H1 (cell line): ENCODE results near the gene ASTN2. TPM values are rescaled to one million over a fixed set of nuclear protein-coding genes. Genes with fewer than 3 reads are reported as not detected.

Experiments used
- CTCF ChIA-PET: fragments of 300-600 bp; sonication (Branson Sonifier 250); formaldehyde crosslinking; loops from one replicate; lab custom pipeline; 2021; ENCODE audit not compliant: partially characterized antibody; lab: Charles Lee
- POLR2A ChIA-PET: fragments of 300-600 bp; sonication (Branson Sonifier 250); formaldehyde crosslinking; loops from one replicate; lab custom pipeline; 2021; ENCODE audit warnings: inconsistent platforms; ENCODE audit not compliant: partially characterized antibody; lab: Charles Lee
- DNase-seq, 2 experiments: peaks; one replicate each; pipeline versions ENCODE4 v3.0.0 to v3.0.0-alpha.2; 2010 to 2022; ENCODE audit warnings: low spot score in 2 of 2, low read depth in 1 of 2, mixed read lengths in 1 of 2
- FAIRE-seq: peaks from 2 replicates; lab custom pipeline; 2011; peaks lifted over from hg19 to GRCh38; lab: Jason Lieb, UNC
- H2AFZ ChIP-seq: 2 replicates; pipeline ENCODE4 v1.8.1; 2012; ENCODE audit warnings: low read length, inconsistent platforms
- H2AK5ac ChIP-seq: 2 replicates; pipeline ENCODE4 v1.6.1; 2013; ENCODE audit warnings: low read depth, low read length
- H2BK120ac ChIP-seq: replicated peaks from 2 replicates; pipeline ENCODE3; 2013; ENCODE audit warnings: low read depth, low read length, inconsistent platforms
- H2BK12ac ChIP-seq: 2 replicates; pipeline ENCODE4 v1.6.1; 2013; ENCODE audit warnings: low read depth, low read length
- H2BK15ac ChIP-seq: 2 replicates; pipeline ENCODE4 v1.6.1; 2013; ENCODE audit warnings: low read length
- H2BK20ac ChIP-seq: 2 replicates; pipeline ENCODE4 v1.6.1; 2013; ENCODE audit warnings: low read length
- H2BK5ac ChIP-seq: 2 replicates; pipeline ENCODE4 v1.6.1; 2013; ENCODE audit warnings: low read depth, low read length
- H3K14ac ChIP-seq: 2 replicates; pipeline ENCODE4 v1.6.1; 2013; ENCODE audit warnings: inconsistent platforms; ENCODE audit not compliant: insufficient read length
- H3K18ac ChIP-seq: 2 replicates; pipeline ENCODE4 v1.6.1; 2013; ENCODE audit warnings: low read length; ENCODE audit errors: extremely low read depth
- H3K23ac ChIP-seq: 2 replicates; pipeline ENCODE4 v1.6.1; 2013; ENCODE audit warnings: inconsistent platforms; ENCODE audit not compliant: insufficient read length
- H3K23me2 ChIP-seq: 2 replicates; pipeline ENCODE4 v1.6.1; 2013; ENCODE audit warnings: low read depth, low read length
- H3K27ac ChIP-seq: 2 replicates; pipeline ENCODE4 v1.6.1; 2011; ENCODE audit warnings: low read depth, low read length, inconsistent platforms
- H3K27me3 ChIP-seq, 4 experiments: replicated peaks in 1 of 4; 1 replicate in 1 of 4; 2 replicates in 3 of 4; pipeline versions ENCODE4 v1.6.1 to v1.8.1; 2011 to 2013; ENCODE audit warnings: low read length in 3 of 4, mild to moderate bottlenecking in 3 of 4, inconsistent platforms in 2 of 4, mixed read lengths in 2 of 4, moderate library complexity in 1 of 4; ENCODE audit not compliant: control insufficient read depth in 3 of 4, insufficient read depth in 3 of 4; ENCODE audit errors: extremely low read depth in 1 of 4
- H3K36me3 ChIP-seq, 4 experiments: 2 replicates each; pipeline versions ENCODE4 v1.6.1 to v1.8.1; 2011 to 2013; ENCODE audit warnings: mild to moderate bottlenecking in 4 of 4, low read length in 3 of 4, moderate library complexity in 2 of 4, control low read depth in 1 of 4, inconsistent platforms in 1 of 4; ENCODE audit not compliant: insufficient read depth in 4 of 4, control insufficient read depth in 2 of 4
- H3K4ac ChIP-seq: replicated peaks from 2 replicates; pipeline ENCODE3; 2013; ENCODE audit warnings: low read length, low read depth, mixed read lengths, inconsistent platforms; ENCODE audit not compliant: insufficient read length
- H3K4me1 ChIP-seq, 4 experiments: replicated peaks in 1 of 4; 1 replicate in 1 of 4; 2 replicates in 3 of 4; pipeline versions ENCODE4 v1.6.1 to v1.8.1; 2011 to 2013; ENCODE audit warnings: low read length in 3 of 4, inconsistent platforms in 2 of 4, mixed read lengths in 1 of 4; ENCODE audit not compliant: insufficient read depth in 4 of 4, control insufficient read depth in 3 of 4
- H3K4me2 ChIP-seq, 2 experiments: 2 replicates each; pipeline versions ENCODE4 v1.6.1 to v1.8.1; 2011 to 2013; ENCODE audit warnings: low read depth in 2 of 2, low read length in 2 of 2, control low read depth in 1 of 2, inconsistent platforms in 1 of 2, mild to moderate bottlenecking in 1 of 2; ENCODE audit not compliant: insufficient read depth in 1 of 2
- H3K4me3 ChIP-seq, 4 experiments: fragments of 200-600, 300-600 bp in 1 of 4; sonication (generic), shearing (Covaris generic), sonication (Bioruptor Twin) in 1 of 4; 2 replicates each; pipeline versions ENCODE4 v1.5.1 to v1.8.1; 2011 to 2016; ENCODE audit warnings: low read length in 4 of 4, low read depth in 3 of 4, control low read depth in 2 of 4, inconsistent platforms in 2 of 4, mild to moderate bottlenecking in 2 of 4, mixed read lengths in 1 of 4, moderate library complexity in 1 of 4; ENCODE audit not compliant: insufficient read depth in 2 of 4; ENCODE audit errors: extremely low read depth in 1 of 4
- H3K56ac ChIP-seq: replicated peaks from 2 replicates; pipeline ENCODE3; 2013; ENCODE audit warnings: low read depth, mild to moderate bottlenecking, mixed read lengths, low read length, inconsistent platforms; ENCODE audit not compliant: insufficient read length
- H3K79me1 ChIP-seq: 2 replicates; pipeline ENCODE4 v1.6.1; 2013; ENCODE audit warnings: low read depth, low read length, control low read depth
- H3K79me2 ChIP-seq, 2 experiments: 2 replicates each; pipeline versions ENCODE4 v1.6.1 to v1.8.1; 2012 to 2013; ENCODE audit warnings: low read length in 2 of 2, mild to moderate bottlenecking in 2 of 2, inconsistent platforms in 1 of 2; ENCODE audit not compliant: insufficient read depth in 2 of 2, control insufficient read depth in 1 of 2
- H3K9ac ChIP-seq, 4 experiments: replicated peaks in 1 of 4; 1 replicate in 1 of 4; 2 replicates in 3 of 4; pipeline versions ENCODE4 v1.6.1 to v1.8.1; 2011 to 2013; ENCODE audit warnings: low read depth in 3 of 4, low read length in 3 of 4, control low read depth in 2 of 4, mild to moderate bottlenecking in 2 of 4, moderate library complexity in 2 of 4, inconsistent platforms in 1 of 4; ENCODE audit errors: extremely low read depth in 1 of 4
- H3K9me3 ChIP-seq, 2 experiments: 2 replicates each; pipeline versions ENCODE4 v1.6.1 to v1.8.1; 2012 to 2013; ENCODE audit warnings: mild to moderate bottlenecking in 2 of 2, moderate library complexity in 2 of 2, control low read depth in 1 of 2, inconsistent platforms in 1 of 2, low read depth in 1 of 2, low read length in 1 of 2, mixed read lengths in 1 of 2; ENCODE audit not compliant: insufficient read depth in 2 of 2
- H4K20me1 ChIP-seq, 2 experiments: replicated peaks in 1 of 2; 2 replicates each; pipeline versions ENCODE3 to v1.8.1; 2011 to 2013; ENCODE audit warnings: inconsistent platforms in 2 of 2, low read length in 2 of 2, mild to moderate bottlenecking in 1 of 2; ENCODE audit not compliant: insufficient read depth in 2 of 2, control insufficient read depth in 1 of 2
- H4K5ac ChIP-seq: 2 replicates; pipeline ENCODE4 v1.6.1; 2013; ENCODE audit warnings: low read length, low read depth, mixed read lengths, inconsistent platforms; ENCODE audit not compliant: insufficient read length
- H4K8ac ChIP-seq: 2 replicates; pipeline ENCODE4 v1.8.0; 2013; ENCODE audit warnings: mild to moderate bottlenecking, moderate library complexity, low read length, inconsistent platforms; ENCODE audit not compliant: insufficient read depth; ENCODE audit errors: extremely low read depth
- H4K91ac ChIP-seq: replicated peaks from 2 replicates; pipeline ENCODE3; 2013; ENCODE audit warnings: low read length, mixed read lengths, inconsistent platforms; ENCODE audit not compliant: insufficient read length
- GTF2F1 ChIP-seq: IDR thresholded peaks from 2 replicates; pipeline ENCODE4 v1.6.1; 2012; ENCODE audit warnings: low read depth, low read length, improper control_type of control experiment, borderline replicate concordance
- KDM5A ChIP-seq: fragments of 200-600 bp; IDR thresholded peaks from 2 replicates; pipeline ENCODE4 v1.7.1; 2012; ENCODE audit warnings: mild to moderate bottlenecking, low read length, inconsistent platforms, mixed read lengths
- SIX5 ChIP-seq: IDR thresholded peaks from 2 replicates; pipeline ENCODE4 v1.6.1; 2011; ENCODE audit warnings: mild to moderate bottlenecking, low read depth, low read length
- WGBS, 2 experiments: shearing (Covaris generic) in 1 of 2; methylation state at CpG; one replicate each; pipeline versions ENCODE4 v1.1.6 to v1.1.7; 2013 to 2015; ENCODE audit warnings: low lambda C conversion rate in 2 of 2, mixed read lengths in 2 of 2, inconsistent platforms in 1 of 2, low coverage in 1 of 2, missing lambda C conversion rate in 1 of 2; ENCODE audit not compliant: insufficient replicate concordance in 2 of 2, insufficient coverage in 1 of 2, insufficient read length in 1 of 2; ENCODE audit errors: extremely low coverage in 1 of 2, missing lambda C conversion rate in 1 of 2; 5-methylcytosine and 5-hydroxymethylcytosine counted together
- polyA plus RNA-seq, 7 experiments: library from polyadenylated mRNA; depleted of rRNA in 3 of 7; stranded (reverse) in 5 of 7; unstranded in 2 of 7; fragments of >200 nt in 5 of 7; fragments of 200-250 nt in 2 of 7; gene quantifications; 1 replicate in 5 of 7; 2 replicates in 1 of 7; 4 replicates in 1 of 7; pipeline versions ENCODE4 v1.2.1 to v1.2.3, GENCODE V29; 2011 to 2013; ENCODE audit warnings: missing spikeins in 2 of 7, mixed read lengths in 2 of 7
- total RNA-seq: library from RNA; stranded (reverse); fragmentation: NEBNext Ultra II Directional; extraction: Animal tissue kit (Norgen Biotek cat#: 25700); gene quantifications from 2 replicates; pipeline ENCODE4 v1.2.1, GENCODE V29; 2021

The ASTN2 gene
- total and polyA plus RNA-seq, 2 of the 8 experiments (the other 6 are each of a cell fraction or from before 2014, with no cell fraction given): 8.2 to 13.7 TPM

- Histone ChIP-seq H2BK5ac (no peak overlapping the region), H2BK120ac (no peak overlapping the region), H4K20me1 (no peaks in the 10 kb centered on the region), H3K27me3 (no peaks in the 10 kb centered on the region), H3K4me3 (no peak overlapping the region), H3K4me2 (no peak overlapping the region), H3K23ac (no peak overlapping the region), H3K56ac (no peak overlapping the region), H4K8ac (no peak overlapping the region), H3K9ac (no peak overlapping the region), H2BK20ac (no peak overlapping the region), H3K79me2 (no peaks in the 10 kb centered on the region), H3K79me1 (no peaks in the 10 kb centered on the region), H3K23me2 (peaks cover 2% of the 10 kb centered on the region; the same call in 1 of the 2 replicates), H3K36me3 (no peaks in the 10 kb centered on the region), H2AK5ac (no peak overlapping the region), H4K91ac (no peak overlapping the region), H3K27ac (no peak overlapping the region), H3K18ac (no peak overlapping the region), H2BK15ac (no peak overlapping the region), H3K9me3 (peaks cover 0 to 5% of the 10 kb centered on the region in 2 experiments; a peak in 1 of 4 replicates), H2AFZ (no peak overlapping the region), H3K14ac (no peak overlapping the region), H4K5ac (no peak overlapping the region), H3K4me1 (peaks cover 0 to 6% (median 0%) of the 10 kb centered on the region in 4 experiments; a peak in 3 of 7 replicates), H3K4ac (no peak overlapping the region), H2BK12ac (no peak overlapping the region)
- CTCF ChIA-PET: interaction anchor here (0.9 to 1.0 kb wide), 3 partner anchors 10 to 100 kb away, joined by 3 to 7 read pairs (median 4); no protein-coding TSS in a partner anchor
- no peak for TF ChIP-seq GTF2F1
- no peak for TF ChIP-seq KDM5A
- TF ChIP-seq SIX5: no peak
- no peak for DNase-seq
- WGBS, 2 experiments: 94% methylated on average over 7 of the region's 7 CpGs; no CpG with 5 or more reads in 1 of the 2 experiments
- FAIRE-seq: no peak
- POLR2A ChIA-PET: no interaction called here
Measured at GRCh38 chr9:116757030-116757429, 657.8 kb downstream of the ASTN2 start.
